DOHH2 (cell line): ENCODE measurements around the gene VTI1A.
"Not testable (repeated sequence)": the region's sequence is repeated elsewhere in the genome, so short reads cannot be mapped to it uniquely, and the experiment has no call there.

Experiments
- H3F3A ChIP-seq: fragments of 200-600 bp; sonication (generic), shearing (Covaris generic); 2 replicates; pipeline ENCODE4 v1.6.0; 2016; ENCODE audit warnings: antibody characterized with exemption, mild to moderate bottlenecking; ENCODE audit not compliant: control insufficient read depth, insufficient read depth
- H3K27ac ChIP-seq: fragments of 200-600 bp; sonication (generic); 2 replicates; pipeline ENCODE4 v1.5.1; 2014; ENCODE audit warnings: low read depth, mild to moderate bottlenecking, low read length, moderate library complexity
- H3K27me3 ChIP-seq: fragments of 200-600 bp; sonication (generic); 2 replicates; pipeline ENCODE4 v1.6.1; 2014; ENCODE audit warnings: mild to moderate bottlenecking, low read length, mixed read lengths; ENCODE audit not compliant: control insufficient read depth
- H3K36me3 ChIP-seq: fragments of 200-600 bp; sonication (generic); 2 replicates; pipeline ENCODE4 v1.6.1; 2014; ENCODE audit warnings: mild to moderate bottlenecking, low read length, moderate library complexity, mixed read lengths; ENCODE audit not compliant: control insufficient read depth
- H3K4me1 ChIP-seq: fragments of 200-600 bp; sonication (generic); 2 replicates; pipeline ENCODE4 v1.6.1; 2014; ENCODE audit warnings: mild to moderate bottlenecking, low read length, mixed read lengths; ENCODE audit not compliant: control insufficient read depth
- H3K4me2 ChIP-seq: fragments of 200-600 bp; sonication (generic); 2 replicates; pipeline ENCODE4 v1.6.0; 2014; ENCODE audit warnings: mild to moderate bottlenecking, low read length, moderate library complexity
- H3K4me3 ChIP-seq: fragments of 200-600 bp; sonication (generic); 2 replicates; pipeline ENCODE4 v1.5.1; 2014; ENCODE audit warnings: mild to moderate bottlenecking, low read length, mixed read lengths
- H3K79me2 ChIP-seq: fragments of 200-600 bp; sonication (generic); 2 replicates; pipeline ENCODE4 v1.6.1; 2014; ENCODE audit warnings: mild to moderate bottlenecking, low read length, mixed read lengths; ENCODE audit not compliant: control insufficient read depth
- H3K9me2 ChIP-seq: fragments of 200-600 bp; sonication (generic); replicated peaks from 2 replicates; pipeline ENCODE4 v1.6.1; 2014; ENCODE audit warnings: mild to moderate bottlenecking, low read length, mixed read lengths; ENCODE audit not compliant: control insufficient read depth
- H3K9me3 ChIP-seq: fragments of 200-600 bp; sonication (generic); 2 replicates; pipeline ENCODE4 v1.6.1; 2014; ENCODE audit warnings: antibody characterized with exemption, low read length, mixed read lengths; ENCODE audit not compliant: control insufficient read depth, insufficient read depth
- H4K20me1 ChIP-seq: fragments of 200-600 bp; sonication (generic); 2 replicates; pipeline ENCODE4 v1.6.0; 2014; ENCODE audit warnings: low read depth, mild to moderate bottlenecking, antibody characterized with exemption, low read length, moderate library complexity; ENCODE audit not compliant: control insufficient read depth, insufficient read depth
- EZH2phosphoT487 ChIP-seq: fragments of 200-600 bp; sonication (generic); IDR thresholded peaks from 2 replicates; pipeline ENCODE4 v1.6.1; 2017; ENCODE audit warnings: borderline replicate concordance, mild to moderate bottlenecking, antibody characterized with exemption, low read length, moderate library complexity, mixed read lengths
- TF ChIP-seq, protein P1 (sequence below): fragments of 200-600 bp; sonication (generic); IDR thresholded peaks from one replicate; pipeline ENCODE4 v1.5.1; 2014; ENCODE audit warnings: antibody characterized with exemption, mild to moderate bottlenecking, low read depth, low read length; ENCODE audit not compliant: poor library complexity, severe bottlenecking

VTI1A gene

DNA sequence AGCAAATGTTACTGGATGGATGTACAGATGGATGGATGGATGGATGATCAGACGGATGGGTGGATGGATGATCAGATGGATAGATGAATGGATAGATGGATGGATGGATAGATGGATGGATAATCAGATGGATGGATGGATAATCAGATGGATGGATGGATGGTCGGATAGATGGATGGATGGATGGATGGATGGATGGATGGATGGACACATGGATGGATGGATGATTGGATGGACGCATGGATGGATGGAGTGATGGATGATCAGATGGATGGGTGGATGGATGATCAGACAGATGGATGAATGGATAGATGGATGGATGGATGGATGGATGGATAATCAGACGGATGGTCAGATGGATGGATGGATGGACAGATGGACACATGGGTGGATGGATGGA is 412.8 kb downstream of the VTI1A start:
- H3K9me3 ChIP-seq = peaks cover 3% of the 10 kb centered on the region; the same call in 1 of the 2 replicates
- H3K36me3 ChIP-seq = no peaks in the 10 kb centered on the region
- no peaks in the 10 kb centered on the region for H3K9me2 ChIP-seq
- H3K27me3 ChIP-seq = no peaks in the 10 kb centered on the region
- TF ChIP-seq EZH2phosphoT487 = no peak
- TF ChIP-seq, protein P1, sequence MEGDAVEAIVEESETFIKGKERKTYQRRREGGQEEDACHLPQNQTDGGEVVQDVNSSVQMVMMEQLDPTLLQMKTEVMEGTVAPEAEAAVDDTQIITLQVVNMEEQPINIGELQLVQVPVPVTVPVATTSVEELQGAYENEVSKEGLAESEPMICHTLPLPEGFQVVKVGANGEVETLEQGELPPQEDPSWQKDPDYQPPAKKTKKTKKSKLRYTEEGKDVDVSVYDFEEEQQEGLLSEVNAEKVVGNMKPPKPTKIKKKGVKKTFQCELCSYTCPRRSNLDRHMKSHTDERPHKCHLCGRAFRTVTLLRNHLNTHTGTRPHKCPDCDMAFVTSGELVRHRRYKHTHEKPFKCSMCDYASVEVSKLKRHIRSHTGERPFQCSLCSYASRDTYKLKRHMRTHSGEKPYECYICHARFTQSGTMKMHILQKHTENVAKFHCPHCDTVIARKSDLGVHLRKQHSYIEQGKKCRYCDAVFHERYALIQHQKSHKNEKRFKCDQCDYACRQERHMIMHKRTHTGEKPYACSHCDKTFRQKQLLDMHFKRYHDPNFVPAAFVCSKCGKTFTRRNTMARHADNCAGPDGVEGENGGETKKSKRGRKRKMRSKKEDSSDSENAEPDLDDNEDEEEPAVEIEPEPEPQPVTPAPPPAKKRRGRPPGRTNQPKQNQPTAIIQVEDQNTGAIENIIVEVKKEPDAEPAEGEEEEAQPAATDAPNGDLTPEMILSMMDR = no peak
- H3K4me1 ChIP-seq = no peaks in the 10 kb centered on the region
- no peak overlapping the region for H3K4me2 ChIP-seq
- no peak overlapping the region for H3K4me3 ChIP-seq
- H3F3A ChIP-seq = no peaks in the 10 kb centered on the region
- H3K27ac ChIP-seq = no peak overlapping the region
- no peaks in the 10 kb centered on the region for H4K20me1 ChIP-seq
- no peaks in the 10 kb centered on the region for H3K79me2 ChIP-seq

DNA sequence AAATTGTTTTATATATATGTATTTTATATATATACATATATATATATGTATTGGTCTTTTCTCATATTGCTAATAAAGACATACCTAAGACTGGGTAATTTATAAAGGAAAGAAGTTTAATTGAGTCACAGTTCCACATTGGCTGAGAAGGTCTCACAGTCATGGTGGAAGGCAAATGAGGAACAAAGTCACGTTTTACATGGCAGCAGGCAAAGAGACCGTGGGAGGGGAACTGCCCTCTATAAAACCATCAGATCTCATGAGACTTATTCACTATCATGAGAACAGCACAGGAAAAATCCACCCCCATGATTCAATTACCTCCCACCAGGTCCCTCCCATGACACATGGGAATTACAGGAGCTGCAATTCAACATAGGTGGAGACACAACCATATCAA is 416.4 kb downstream of the VTI1A start:
- H3K36me3 ChIP-seq, H3K27me3 ChIP-seq, H3K9me3 ChIP-seq, H3K4me1 ChIP-seq, H3K79me2 ChIP-seq, H3F3A ChIP-seq, H3K4me2 ChIP-seq, H3K27ac ChIP-seq, H4K20me1 ChIP-seq, H3K9me2 ChIP-seq, H3K4me3 ChIP-seq: not testable (repeated sequence)
